ENCODE data around the gene ZNF576. TPM values are rescaled to one million over a fixed set of nuclear protein-coding genes. Genes with fewer than 3 reads are reported as not detected.

The ZNF576 gene
- total and polyA plus RNA-seq, 2 of the 13 experiments (the other 11 are each of a cell fraction or from before 2014, with no cell fraction given) = 7.2 to 9.6 TPM

DNA sequence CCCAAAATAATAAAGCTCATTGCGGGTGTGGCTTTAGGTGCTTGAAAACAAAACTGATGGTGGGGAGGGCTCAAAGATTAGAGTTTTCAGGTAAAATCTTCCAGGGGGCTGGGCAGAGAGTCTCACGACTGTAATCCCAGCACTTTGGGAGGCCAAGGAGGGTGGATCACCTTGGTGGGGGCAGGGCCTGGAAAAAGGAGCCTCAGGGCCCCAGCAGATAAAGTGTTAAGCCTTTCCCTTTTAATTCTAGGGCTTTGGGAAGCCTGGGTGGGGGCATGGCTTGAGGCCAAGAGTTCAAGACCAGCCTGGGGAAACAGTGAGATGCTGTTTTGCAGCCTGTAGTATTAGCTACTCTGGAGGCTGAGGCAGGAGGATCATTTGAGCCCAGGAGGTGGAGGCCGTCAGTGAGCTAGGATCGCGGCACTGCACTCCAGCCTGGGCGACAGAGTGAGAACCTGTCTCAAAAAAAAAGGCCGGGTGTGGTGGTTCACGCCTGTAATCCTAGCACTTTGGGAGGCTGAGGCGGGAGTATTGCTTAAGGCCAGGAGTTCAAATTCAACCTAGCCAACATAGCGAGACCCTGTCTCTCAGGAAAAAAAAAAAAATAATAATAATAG lies 2.2 kb upstream of the ZNF576 start:
- ATAC-seq = no peak
- Histone ChIP-seq H2AFZ (ENCODE audit: low read length) (no peak overlapping the region), H3K4me2 (ENCODE audit: low read depth, low read length) (peak overlapping the region; percentile 88; the same call in 1 of the 2 replicates), H3K9ac (ENCODE audit: insufficient read depth, low read depth, low read length) (peak overlapping the region; percentile 91), H3K9me3 (ENCODE audit: low read length) (no peaks in the 10 kb centered on the region), H3K4me3 (replicated peaks in 1 of 3; ENCODE audit: insufficient read depth in 1 of 3, low read depth in 2 of 3, low read length in 3 of 3) (peak overlapping the region in 2 of 3 experiments; percentile 74 to 90; a peak in 3 of 6 replicates), H3K36me3 (replicated peaks in 1 of 2; ENCODE audit: control insufficient read depth in 1 of 2, insufficient read depth in 2 of 2, low read length in 2 of 2) (peaks cover 5 to 12% of the 10 kb centered on the region in 2 experiments; a peak in 4 of 5 replicates), H4K20me1 (ENCODE audit: insufficient read depth, low read length) (peaks cover 2% of the 10 kb centered on the region; the same call in 1 of the 2 replicates), H3K27ac (ENCODE audit: extremely low read length, insufficient read depth, low read length) (no peak overlapping the region), H3K4me1 (ENCODE audit: insufficient read depth, low read length) (peaks cover 30% of the 10 kb centered on the region), H3K27me3 (ENCODE audit: control insufficient read depth in 1 of 2, insufficient read depth in 2 of 2, low read length in 2 of 2) (no peaks in the 10 kb centered on the region; a peak in 1 of 5 replicates), H3K79me2 (ENCODE audit: insufficient read depth, low read length) (peaks cover 27% of the 10 kb centered on the region)
- CTCF ChIA-PET (ENCODE audit: low intra/inter-chr PET ratio, low total read pairs) = interaction anchor here (1.6 to 2.4 kb wide), 2 partner anchors 39 to 58 kb away, joined by 12 to 13 read pairs; no protein-coding TSS in a partner anchor
- intact Hi-C loops (cut with micrococcal nuclease; ENCODE audit: unreplicated experiment) (loop anchor here (10.0 kb wide), 1 partner anchor 69 kb away; the partner anchor contains the start of gene ETHE1), in situ Hi-C loops (cut with HindIII; ENCODE audit: extremely low pct_ligation_motif_present, low pct_unique_long_range_greater_than_20kb) (no loop called here)
- 0 out of 2 replicates have a peak, but pooled peaks have one; percentile 4 for TF ChIP-seq ZMYM3 (CRISPR knock-in tag; IDR thresholded peaks at IDR 0.05)
- TF ChIP-seq ATM (IDR thresholded peaks at IDR 0.05; ENCODE audit: borderline replicate concordance) = no peak
- TF ChIP-seq, protein P1, sequence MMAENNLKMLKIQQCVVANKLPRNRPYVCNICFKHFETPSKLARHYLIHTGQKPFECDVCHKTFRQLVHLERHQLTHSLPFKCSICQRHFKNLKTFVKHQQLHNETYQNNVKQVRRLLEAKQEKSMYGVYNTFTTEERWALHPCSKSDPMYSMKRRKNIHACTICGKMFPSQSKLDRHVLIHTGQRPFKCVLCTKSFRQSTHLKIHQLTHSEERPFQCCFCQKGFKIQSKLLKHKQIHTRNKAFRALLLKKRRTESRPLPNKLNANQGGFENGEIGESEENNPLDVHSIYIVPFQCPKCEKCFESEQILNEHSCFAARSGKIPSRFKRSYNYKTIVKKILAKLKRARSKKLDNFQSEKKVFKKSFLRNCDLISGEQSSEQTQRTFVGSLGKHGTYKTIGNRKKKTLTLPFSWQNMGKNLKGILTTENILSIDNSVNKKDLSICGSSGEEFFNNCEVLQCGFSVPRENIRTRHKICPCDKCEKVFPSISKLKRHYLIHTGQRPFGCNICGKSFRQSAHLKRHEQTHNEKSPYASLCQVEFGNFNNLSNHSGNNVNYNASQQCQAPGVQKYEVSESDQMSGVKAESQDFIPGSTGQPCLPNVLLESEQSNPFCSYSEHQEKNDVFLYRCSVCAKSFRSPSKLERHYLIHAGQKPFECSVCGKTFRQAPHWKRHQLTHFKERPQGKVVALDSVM (CRISPR knock-in tag; IDR thresholded peaks at IDR 0.05) = peak; percentile 87
- TF ChIP-seq CBX1 (IDR thresholded peaks at IDR 0.05; ENCODE audit: low read depth) = no peak
- no peak for FAIRE-seq
- BruUV-seq (replicated peaks) = no TSS peak
- WGBS (ENCODE audit: low lambda C conversion rate) = 96% methylated on average over 10 of the region's 10 CpGs
- POLR2A ChIA-PET = interaction anchor here (0.8 to 2.4 kb wide), 5 partner anchors 10 to 74 kb away, joined by 3 to 20 read pairs (median 3); no protein-coding TSS in a partner anchor
- no peak for DNase-seq (ENCODE audit: low spot score)
